ENCODE measurements around the gene PLIN1.
"Not testable (repeated sequence)": the region's sequence is repeated elsewhere in the genome, so short reads cannot be mapped to it uniquely, and the experiment has no call there.

Gene PLIN1

GRCh38 chr15:89679212-89679611 lies at the start of gene PLIN1:
TSS of gene PLIN1 (minus strand) at chr15:89679367. CDS start at chr15:89677489, 1,878 bp downstream.
- DNase-seq: no peak

GRCh38 chr15:89728254-89728653 lies 49.1 kb upstream of the PLIN1 start:
- peak; percentile 23 for DNase-seq

- DNase-seq: no peak
These were observed 45.9 kb upstream of the PLIN1 start for GRCh38 chr15:89725064-89725463.

- DNase-seq: no peak
These were observed 45.5 kb upstream of the PLIN1 start for GRCh38 chr15:89724621-89725020.

- no peak for DNase-seq
These were observed 43.9 kb upstream of the PLIN1 start for GRCh38 chr15:89723031-89723430.

- no peak for DNase-seq
These were observed 35.6 kb upstream of the PLIN1 start for GRCh38 chr15:89714775-89715174.

GRCh38 chr15:89707577-89707976 lies 28.4 kb upstream of the PLIN1 start:
- DNase-seq: no peak

GRCh38 chr15:89704411-89704810 lies 25.2 kb upstream of the PLIN1 start:
- no peak for DNase-seq

- no peak for DNase-seq
These were observed 16.0 kb upstream of the PLIN1 start for GRCh38 chr15:89695198-89695597.

- no peak for DNase-seq
These were observed 14.5 kb upstream of the PLIN1 start for GRCh38 chr15:89693696-89694095.

- DNase-seq: no peak
These were observed 13.9 kb upstream of the PLIN1 start for GRCh38 chr15:89693091-89693490.

GRCh38 chr15:89690276-89691218 lies 11.4 kb upstream of the PLIN1 start, which contains the start of the genes PEX11A and WDR93:
TSS of gene PEX11A (minus strand) at chr15:89690754. CDS start at chr15:89690632, 122 bp downstream.
TSS of gene WDR93 (plus strand) at chr15:89690811. CDS start at chr15:89701747, 10,936 bp downstream.
- DNase-seq: peak; percentile 66

GRCh38 chr15:89689930-89690275 lies 10.7 kb upstream of the PLIN1 start:
- DNase-seq: not testable (repeated sequence)

GRCh38 chr15:89686522-89686921 lies 7.4 kb upstream of the PLIN1 start:
- DNase-seq: no peak

GRCh38 chr15:89685995-89686394 lies 6.8 kb upstream of the PLIN1 start:
- no peak for DNase-seq

- no peak for DNase-seq
These were observed 2.0 kb upstream of the PLIN1 start for GRCh38 chr15:89681146-89681545.

GRCh38 chr15:89680282-89680873 lies 1.2 kb upstream of the PLIN1 start:
- DNase-seq: peak; percentile 50

GRCh38 chr15:89677381-89677780 lies 1.8 kb downstream of the PLIN1 start:
- no peak for DNase-seq

GRCh38 chr15:89675606-89676005 lies 3.6 kb downstream of the PLIN1 start:
- no peak for DNase-seq

- DNase-seq: no peak
These were observed 4.6 kb downstream of the PLIN1 start for GRCh38 chr15:89674526-89674925.

GRCh38 chr15:89673165-89673512 lies 6.0 kb downstream of the PLIN1 start:
- no peak for DNase-seq

- peak; percentile 26 for DNase-seq
These were observed 6.7 kb downstream of the PLIN1 start for GRCh38 chr15:89672221-89673164.

GRCh38 chr15:89671687-89672086 lies 7.5 kb downstream of the PLIN1 start:
- DNase-seq: no peak

Measured in fibroblast of skin of right quadriceps (primary cell).